Astrocyte (in vitro differentiated cells and primary cell): ENCODE results near the gene AGBL5. TPM values are rescaled to one million over a fixed set of nuclear protein-coding genes. Genes with fewer than 3 reads are reported as not detected.
A peak's percentile ranks its signal among the peaks of the same experiment; 100 is the strongest.

Experiments used
- DNase-seq: peaks from one replicate; pipeline ENCODE4 v3.0.0-alpha.2; 2010; ENCODE audit warnings: low read depth
- FAIRE-seq: peaks from 2 replicates; lab custom pipeline; 2011; peaks lifted over from hg19 to GRCh38; lab: Jason Lieb, UNC
- H2AFZ ChIP-seq: 2 replicates; pipeline ENCODE4 v1.6.0; 2012; ENCODE audit warnings: low read depth, low read length, inconsistent platforms
- H3K27ac ChIP-seq: 2 replicates; pipeline ENCODE4 v1.5.1; 2011; ENCODE audit warnings: low read depth, low read length, inconsistent platforms
- H3K27me3 ChIP-seq: 2 replicates; pipeline ENCODE4 v1.6.0; 2011; ENCODE audit warnings: low read length, inconsistent platforms; ENCODE audit not compliant: insufficient read depth
- H3K36me3 ChIP-seq: 2 replicates; pipeline ENCODE4 v1.5.1; 2011; ENCODE audit warnings: low read length, inconsistent platforms; ENCODE audit not compliant: insufficient read depth
- H3K4me1 ChIP-seq: 2 replicates; pipeline ENCODE4 v1.5.1; 2011; ENCODE audit warnings: low read length, inconsistent platforms; ENCODE audit not compliant: insufficient read depth
- H3K4me2 ChIP-seq: 2 replicates; pipeline ENCODE4 v1.6.0; 2012; ENCODE audit warnings: low read length, inconsistent platforms
- H3K4me3 ChIP-seq: 2 replicates; pipeline ENCODE4 v1.5.1; 2011; ENCODE audit warnings: low read depth, mild to moderate bottlenecking, low read length, inconsistent platforms; ENCODE audit not compliant: insufficient read depth
- H3K79me2 ChIP-seq: 2 replicates; pipeline ENCODE4 v1.6.0; 2012; ENCODE audit warnings: mild to moderate bottlenecking, low read length, inconsistent platforms; ENCODE audit not compliant: insufficient read depth
- H3K9ac ChIP-seq: 2 replicates; pipeline ENCODE4 v1.6.0; 2012; ENCODE audit warnings: mild to moderate bottlenecking, low read length, inconsistent platforms
- H3K9me3 ChIP-seq: 2 replicates; pipeline ENCODE4 v1.5.1; 2012; ENCODE audit warnings: low read depth, mild to moderate bottlenecking, low read length, inconsistent platforms; ENCODE audit not compliant: insufficient read depth
- H4K20me1 ChIP-seq: 2 replicates; pipeline ENCODE4 v1.6.0; 2012; ENCODE audit warnings: low read length, inconsistent platforms; ENCODE audit not compliant: insufficient read depth
- H3K27ac Mint-ChIP-seq: one replicate; pipeline ENCODE4 v1.8.0; 2021; ENCODE audit warnings: mild to moderate bottlenecking, mixed read lengths; ENCODE audit not compliant: unreplicated experiment
- H3K27me3 Mint-ChIP-seq: one replicate; pipeline ENCODE4 v1.8.0; 2021; ENCODE audit warnings: low read depth, mixed read lengths; ENCODE audit not compliant: unreplicated experiment
- H3K36me3 Mint-ChIP-seq: one replicate; pipeline ENCODE4 v1.8.0; 2021; ENCODE audit warnings: low read depth, mixed read lengths; ENCODE audit not compliant: unreplicated experiment
- H3K4me1 Mint-ChIP-seq: one replicate; pipeline ENCODE4 v1.8.0; 2021; ENCODE audit warnings: low read depth, mixed read lengths; ENCODE audit not compliant: unreplicated experiment
- H3K4me3 Mint-ChIP-seq: one replicate; pipeline ENCODE4 v1.8.0; 2021; ENCODE audit warnings: mild to moderate bottlenecking, moderate library complexity, mixed read lengths; ENCODE audit not compliant: unreplicated experiment
- H3K9me3 Mint-ChIP-seq: one replicate; pipeline ENCODE4 v1.8.0; 2021; ENCODE audit warnings: mild to moderate bottlenecking, mixed read lengths; ENCODE audit not compliant: unreplicated experiment
- CTCF ChIP-seq: IDR thresholded peaks from 2 replicates; pipeline ENCODE4 v1.5.1; 2011; ENCODE audit warnings: low read depth, mild to moderate bottlenecking, inconsistent platforms, low read length, moderate library complexity; ENCODE audit not compliant: insufficient read depth
- EZH2 ChIP-seq: IDR thresholded peaks from 2 replicates; pipeline ENCODE4 v1.6.1; 2012; ENCODE audit warnings: mild to moderate bottlenecking, low read length, inconsistent platforms; ENCODE audit not compliant: insufficient read depth
- total RNA-seq: library from RNA; stranded (reverse); gene quantifications from 2 replicates; pipeline ENCODE4 v1.2.1, GENCODE V29; 2021

The AGBL5 gene
- total RNA-seq, 1 donor from 2014 or later: 20.7 TPM

DNA sequence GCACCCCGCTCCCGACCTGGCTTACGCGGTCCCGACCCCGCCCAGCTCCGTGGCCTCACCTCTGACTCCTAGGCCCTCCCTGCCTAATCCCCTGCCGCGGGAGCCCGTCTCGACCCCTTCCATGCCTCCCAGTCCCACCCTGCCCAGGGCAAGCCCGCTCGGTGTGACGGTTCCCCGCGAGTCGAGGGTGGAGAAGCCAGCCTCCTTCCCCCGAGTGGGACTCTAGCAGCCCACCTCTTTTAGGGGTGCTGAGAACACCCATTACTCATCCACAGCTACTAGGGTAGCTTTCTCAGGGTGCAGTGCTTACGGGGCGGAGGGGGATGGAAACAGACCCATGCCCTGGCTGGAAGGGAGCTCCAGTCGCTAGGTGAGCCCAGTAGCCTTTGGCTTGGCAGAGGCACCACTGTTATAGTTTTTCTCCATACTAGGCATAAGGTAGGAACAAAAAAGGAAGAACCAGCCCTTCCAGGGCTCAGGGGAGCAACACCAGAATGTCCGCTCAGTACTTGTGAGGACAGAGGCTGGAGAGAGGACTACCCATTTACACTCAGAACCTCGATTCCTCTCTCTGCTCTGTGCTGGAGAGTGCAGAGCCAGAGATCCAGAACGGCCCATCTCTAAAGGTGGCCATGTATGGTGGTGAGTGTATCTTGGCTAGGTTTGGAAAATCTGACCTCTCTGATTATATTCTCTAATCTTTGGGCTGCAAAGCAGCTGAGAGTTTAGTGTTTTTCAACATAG is 606 bp downstream of the AGBL5 start:
- DNase-seq: no peak
- H3K27me3 Mint-ChIP-seq: no peaks in the 10 kb centered on the region
- Histone ChIP-seq H3K4me3 (peak overlapping the region; percentile 67), H3K36me3 (peaks cover 11% of the 10 kb centered on the region), H3K4me1 (peaks cover 14% of the 10 kb centered on the region), H4K20me1 (peaks cover 11% of the 10 kb centered on the region), H3K4me2 (peak overlapping the region; percentile 99), H3K9ac (peak overlapping the region; percentile 88), H3K9me3 (no peaks in the 10 kb centered on the region), H3K79me2 (no peaks in the 10 kb centered on the region), H3K27me3 (no peaks in the 10 kb centered on the region), H3K27ac (peak overlapping the region; percentile 40), H2AFZ (peak overlapping the region; percentile 77)
- no peak for FAIRE-seq
- peaks cover 13% of the 10 kb centered on the region for H3K36me3 Mint-ChIP-seq
- TF ChIP-seq CTCF: no peak
- TF ChIP-seq EZH2: no peak
- H3K4me1 Mint-ChIP-seq: peaks cover 2% of the 10 kb centered on the region
- no peaks in the 10 kb centered on the region for H3K9me3 Mint-ChIP-seq
- H3K4me3 Mint-ChIP-seq: peak overlapping the region; percentile 87
- H3K27ac Mint-ChIP-seq: peak overlapping the region; percentile 77

DNA sequence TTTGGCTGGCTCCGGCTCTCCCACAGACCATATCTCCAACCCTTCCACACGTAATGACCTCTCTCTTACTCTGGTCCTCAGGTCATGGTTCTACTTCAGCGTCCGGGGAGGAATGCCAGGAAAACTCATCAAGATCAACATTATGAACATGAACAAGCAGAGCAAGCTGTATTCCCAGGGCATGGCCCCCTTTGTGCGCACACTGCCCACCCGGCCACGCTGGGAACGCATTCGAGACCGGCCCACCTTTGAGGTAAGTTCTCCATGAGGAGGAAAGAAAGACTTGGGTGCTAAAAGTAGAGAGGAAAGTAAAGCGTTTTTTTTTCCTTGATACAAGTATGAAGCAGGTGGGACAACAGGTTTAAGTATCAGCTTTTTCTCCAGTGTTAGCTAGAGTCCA is 1.9 kb downstream of the AGBL5 start:
- H3K9ac ChIP-seq: no peak overlapping the region
- peaks cover 11% of the 10 kb centered on the region for H4K20me1 ChIP-seq
- H3K9me3 ChIP-seq: no peaks in the 10 kb centered on the region
- H3K4me3 ChIP-seq: no peak overlapping the region
- Mint-ChIP-seq H3K9me3 (no peaks in the 10 kb centered on the region), H3K27ac (no peak overlapping the region), H3K4me1 (peaks cover 2% of the 10 kb centered on the region), H3K4me3 (peak overlapping the region; percentile 15), H3K36me3 (peaks cover 16% of the 10 kb centered on the region), H3K27me3 (no peaks in the 10 kb centered on the region)
- H2AFZ ChIP-seq: no peak overlapping the region
- no peak for DNase-seq
- H3K27ac ChIP-seq: no peak overlapping the region
- H3K4me2 ChIP-seq: no peak overlapping the region
- H3K4me1 ChIP-seq: peaks cover 14% of the 10 kb centered on the region
- H3K79me2 ChIP-seq: no peaks in the 10 kb centered on the region
- FAIRE-seq: no peak
- H3K36me3 ChIP-seq: peaks cover 11% of the 10 kb centered on the region
- TF ChIP-seq CTCF (no peak), EZH2 (no peak)
- H3K27me3 ChIP-seq: no peaks in the 10 kb centered on the region

- peak overlapping the region; percentile 47 for H3K4me3 Mint-ChIP-seq
Observed at GRCh38 chr2:27053776-27054175, 2.3 kb downstream of the AGBL5 start.

More at GRCh38 chr2:27053776-27054175, 2.3 kb downstream of the AGBL5 start:
- H3K4me1 Mint-ChIP-seq: peaks cover 2% of the 10 kb centered on the region
- Histone ChIP-seq H4K20me1 (peaks cover 11% of the 10 kb centered on the region), H3K36me3 (peaks cover 11% of the 10 kb centered on the region), H3K4me2 (no peak overlapping the region), H3K9me3 (no peaks in the 10 kb centered on the region), H3K4me1 (peaks cover 14% of the 10 kb centered on the region), H3K4me3 (no peak overlapping the region), H3K9ac (no peak overlapping the region), H2AFZ (no peak overlapping the region), H3K27ac (no peak overlapping the region), H3K79me2 (no peaks in the 10 kb centered on the region), H3K27me3 (no peaks in the 10 kb centered on the region)
- H3K9me3 Mint-ChIP-seq: no peaks in the 10 kb centered on the region
- H3K36me3 Mint-ChIP-seq: peaks cover 18% of the 10 kb centered on the region
- no peaks in the 10 kb centered on the region for H3K27me3 Mint-ChIP-seq
- DNase-seq: no peak
- FAIRE-seq: no peak
- H3K27ac Mint-ChIP-seq: no peak overlapping the region
- TF ChIP-seq CTCF (no peak), EZH2 (no peak)
